NCI-H2107 treated with DMSO at 0.1 percent for 48 hours (cell line): ENCODE data around the gene PLCH1.
A peak's percentile ranks its signal among the peaks of the same experiment; 100 is the strongest.

Experiments
- DNase-seq: peaks from one replicate; lab custom pipeline; 2025; ENCODE audit not compliant: unreplicated experiment; lab: John Stamatoyannopoulos, UW

The PLCH1 gene

GRCh38 chr3:155744626-155745324, at the start of gene PLCH1:
PLCH1 (minus strand) TSS chr3:155745071; CDS start chr3:155704224, 40,847 bp downstream.
- DNase-seq: peak; percentile 67

GRCh38 chr3:155792532-155792931, 47.7 kb upstream of the PLCH1 start:
- DNase-seq: no peak

GRCh38 chr3:155791190-155791589, 46.3 kb upstream of the PLCH1 start:
- DNase-seq: no peak

- DNase-seq: no peak
Measured at GRCh38 chr3:155790272-155790925, 45.5 kb upstream of the PLCH1 start.

- no peak for DNase-seq
Measured at GRCh38 chr3:155785662-155786295, 40.9 kb upstream of the PLCH1 start.

- no peak for DNase-seq
Measured at GRCh38 chr3:155782390-155782953, 37.6 kb upstream of the PLCH1 start.

- DNase-seq: no peak
Measured at GRCh38 chr3:155780291-155780690, 35.4 kb upstream of the PLCH1 start.

GRCh38 chr3:155778462-155778861, 33.6 kb upstream of the PLCH1 start:
- DNase-seq: no peak

GRCh38 chr3:155772801-155773200, 27.9 kb upstream of the PLCH1 start:
- no peak for DNase-seq

- no peak for DNase-seq
Measured at GRCh38 chr3:155771126-155771525, 26.3 kb upstream of the PLCH1 start.

- no peak for DNase-seq
Measured at GRCh38 chr3:155766206-155766605, 21.3 kb upstream of the PLCH1 start.

GRCh38 chr3:155763870-155764463, 19.1 kb upstream of the PLCH1 start:
- DNase-seq: no peak

- DNase-seq: no peak
Measured at GRCh38 chr3:155760653-155761052, 15.8 kb upstream of the PLCH1 start.

GRCh38 chr3:155757577-155757976, 12.7 kb upstream of the PLCH1 start:
- no peak for DNase-seq

GRCh38 chr3:155753038-155753639, 8.3 kb upstream of the PLCH1 start:
- DNase-seq: peak; percentile 62

- no peak for DNase-seq
Measured at GRCh38 chr3:155748611-155749365, 3.9 kb upstream of the PLCH1 start.

- no peak for DNase-seq
Measured at GRCh38 chr3:155747946-155748290, 3.0 kb upstream of the PLCH1 start.

- no peak for DNase-seq
Measured at GRCh38 chr3:155747286-155747945, 2.5 kb upstream of the PLCH1 start.

- no peak for DNase-seq
Measured at GRCh38 chr3:155746703-155747102, 1.8 kb upstream of the PLCH1 start.
